Adrenal gland (tissue), 12 donors: ENCODE results near the gene PHKA2. TPM values are rescaled to one million over a fixed set of nuclear protein-coding genes. Genes with fewer than 3 reads are reported as not detected.

ENCODE experiments used
- DNase-seq, 7 donors: peaks; one replicate each; pipeline ENCODE4 v3.0.0-alpha.2; 2019 to 2020
- H3K27ac ChIP-seq, 5 donors: fragments of 200-600 bp; sonication (generic) in 4 of 5; 1 replicate in 3 of 5; 2 replicates in 2 of 5; pipeline versions ENCODE4 v1.5.1 to v1.8.0; 2016 to 2020; ENCODE audit warnings: mild to moderate bottlenecking in 1 of 5
- H3K27me3 ChIP-seq: fragments of 200-600 bp; 2 replicates; pipeline ENCODE4 v1.8.0; 2021
- H3K36me3 ChIP-seq, 2 donors: fragments of 200-600 bp; replicated peaks in 1 of 2; 1 replicate in 1 of 2; 2 replicates in 1 of 2; pipeline versions ENCODE4 v1.5.1 to v1.8.0; 2018 to 2022
- H3K4me1 ChIP-seq, 2 donors: fragments of 200-600 bp; replicated peaks in 1 of 2; 1 replicate in 1 of 2; 2 replicates in 1 of 2; pipeline versions ENCODE4 v1.5.1 to v1.8.0; 2018 to 2021
- H3K4me3 ChIP-seq, 4 donors: fragments of 200-600 bp; sonication (generic) in 3 of 4; one replicate each; pipeline ENCODE4 v1.5.1; 2016 to 2018
- H3K9me3 ChIP-seq, 3 donors: fragments of 200-600 bp; sonication (generic) in 1 of 3; replicated peaks in 1 of 3; 1 replicate in 2 of 3; 2 replicates in 1 of 3; pipeline versions ENCODE4 v1.5.1 to v1.8.0; 2016 to 2021
- POLR2A ChIP-seq, 2 donors: fragments of 450-650 bp; IDR thresholded peaks; one replicate each; pipeline ENCODE4 v1.6.1; 2017; ENCODE audit warnings: antibody characterized with exemption in 2 of 2, mild to moderate bottlenecking in 2 of 2, moderate library complexity in 1 of 2
- WGBS, 4 donors: extraction: QIAGEN DNeasy Blood & Tissue Kit in 2 of 4; methylation state at CpG; one replicate each; pipeline versions ENCODE4 v1.1.5 to v1.1.7; 2013 to 2017; 5-methylcytosine and 5-hydroxymethylcytosine counted together
- intact Hi-C, 2 donors: fragments of 100-400 bp; cut with DNase I; formaldehyde crosslinking; loops; one replicate each; pipeline versions ENCODE4 v1.14.1 to v1.15.0; 2022 to 2023
- polyA plus RNA-seq, 3 donors: library from polyadenylated mRNA; stranded (reverse); fragments of 200-250 nt in 2 of 3; fragments of 350-450 nt in 1 of 3; fragmentation: Illumina TruSeq in 1 of 3; extraction: RNeasy Lipid Tissue Mini Kit (QIAGEN cat#74804) in 1 of 3; gene quantifications; one replicate each; pipeline ENCODE4 v1.2.3, GENCODE V29; 2013 to 2014
- total RNA-seq, 9 donors: library from RNA; depleted of rRNA in 4 of 9; stranded (reverse); fragments of >200 nt in 4 of 9; fragments of 120-200 nt in 1 of 9; fragmentation: NEBNext Ultra II Directional in 1 of 9; extraction: Animal tissue kit (Norgen Biotek cat#: 25700) in 1 of 9; gene quantifications; one replicate each; pipeline versions ENCODE4 v1.1.0 to v1.2.4, GENCODE V29; 2013 to 2023
- TF ChIP-seq, protein P1 (sequence below), 6 experiments: fragments of 450-650 bp in 4 of 6; fragments of 200-600 bp in 2 of 6; sonication (generic) in 1 of 6; IDR thresholded peaks; 1 replicate in 5 of 6; 2 replicates in 1 of 6; pipeline versions ENCODE4 v1.5.1 to v1.8.0; 2016 to 2021; ENCODE audit warnings: antibody characterized with exemption in 6 of 6, mild to moderate bottlenecking in 2 of 6, moderate library complexity in 1 of 6
- donor health status: healthy with polysubstance abuse.
- donor health status: Bipolar disorder and iron deficiency.
- donor health status: DM: yes; HTN: yes; CAD: no.
- donor health status: DM: no; HTN: no; CAD: no.
- donor health status: DM: no; HTN: no; CAD: no.
- donor health status: DM: yes; HTN: yes; CAD: no.

The PHKA2 gene
- total and polyA plus RNA-seq, 12 donors = 11.7 to 63.8 (median 27.8) TPM

DNA sequence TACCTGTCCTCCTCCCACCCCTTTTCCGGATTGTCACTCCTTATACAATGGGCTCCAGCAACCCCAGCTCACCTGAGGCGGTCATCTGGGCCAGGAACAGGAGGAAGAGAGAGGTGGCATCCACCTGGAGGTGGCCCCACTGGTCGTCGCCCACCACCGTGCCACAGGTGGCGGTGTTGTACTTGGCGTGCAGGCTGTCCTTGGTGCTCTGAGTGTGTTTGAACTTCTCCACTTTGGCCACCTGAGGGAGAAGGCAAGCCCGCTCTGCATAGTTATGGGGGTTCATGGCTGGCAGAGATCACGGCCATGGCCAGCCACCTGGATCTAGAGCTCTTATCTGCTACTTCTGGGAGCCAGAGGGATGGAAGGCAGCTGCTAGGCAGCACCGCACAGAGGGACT lies 32.9 kb downstream of the PHKA2 start:
- H3K9me3 ChIP-seq = no peaks in the 10 kb centered on the region
- DNase-seq = no peak
- WGBS, 4 donors = 80 to 96% (median 85%) methylated on average over 3 to 10 of the region's 10 CpGs
- TF ChIP-seq POLR2A (IDR thresholded peaks at IDR 0.05) = no peak
- TF ChIP-seq, protein P1, sequence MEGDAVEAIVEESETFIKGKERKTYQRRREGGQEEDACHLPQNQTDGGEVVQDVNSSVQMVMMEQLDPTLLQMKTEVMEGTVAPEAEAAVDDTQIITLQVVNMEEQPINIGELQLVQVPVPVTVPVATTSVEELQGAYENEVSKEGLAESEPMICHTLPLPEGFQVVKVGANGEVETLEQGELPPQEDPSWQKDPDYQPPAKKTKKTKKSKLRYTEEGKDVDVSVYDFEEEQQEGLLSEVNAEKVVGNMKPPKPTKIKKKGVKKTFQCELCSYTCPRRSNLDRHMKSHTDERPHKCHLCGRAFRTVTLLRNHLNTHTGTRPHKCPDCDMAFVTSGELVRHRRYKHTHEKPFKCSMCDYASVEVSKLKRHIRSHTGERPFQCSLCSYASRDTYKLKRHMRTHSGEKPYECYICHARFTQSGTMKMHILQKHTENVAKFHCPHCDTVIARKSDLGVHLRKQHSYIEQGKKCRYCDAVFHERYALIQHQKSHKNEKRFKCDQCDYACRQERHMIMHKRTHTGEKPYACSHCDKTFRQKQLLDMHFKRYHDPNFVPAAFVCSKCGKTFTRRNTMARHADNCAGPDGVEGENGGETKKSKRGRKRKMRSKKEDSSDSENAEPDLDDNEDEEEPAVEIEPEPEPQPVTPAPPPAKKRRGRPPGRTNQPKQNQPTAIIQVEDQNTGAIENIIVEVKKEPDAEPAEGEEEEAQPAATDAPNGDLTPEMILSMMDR (IDR thresholded peaks at IDR 0.05) = no peak
- intact Hi-C loops = no loop called here
- no peaks in the 10 kb centered on the region for H3K27me3 ChIP-seq
- no peaks in the 10 kb centered on the region for H3K36me3 ChIP-seq
- H3K4me3 ChIP-seq = no peak overlapping the region
- no peak overlapping the region for H3K27ac ChIP-seq
- H3K4me1 ChIP-seq = no peaks in the 10 kb centered on the region

DNA sequence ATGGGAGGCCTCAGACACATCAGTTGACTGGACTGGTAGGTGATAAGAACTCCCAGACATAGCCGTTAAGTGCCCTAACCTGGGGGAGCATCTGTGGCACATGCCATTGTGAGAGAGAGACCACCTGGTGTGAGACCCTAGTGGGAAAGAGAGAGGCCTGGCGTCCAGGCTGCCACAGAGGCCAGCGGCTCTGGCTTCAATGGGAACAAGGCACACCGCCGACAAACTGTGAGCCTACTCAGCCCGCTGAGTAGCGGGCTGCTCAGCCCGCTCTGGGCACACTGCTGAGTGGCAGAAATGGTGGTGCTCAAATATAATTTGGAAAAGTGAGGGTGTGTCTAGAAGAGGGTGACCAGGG lies 34.0 kb downstream of the PHKA2 start:
- Histone ChIP-seq H3K27me3 (no peaks in the 10 kb centered on the region), H3K27ac (no peak overlapping the region), H3K4me1 (no peaks in the 10 kb centered on the region), H3K9me3 (no peaks in the 10 kb centered on the region), H3K36me3 (no peaks in the 10 kb centered on the region), H3K4me3 (no peak overlapping the region)
- TF ChIP-seq, protein P1 (IDR thresholded peaks at IDR 0.05) = no peak
- TF ChIP-seq POLR2A (IDR thresholded peaks at IDR 0.05) = no peak
- intact Hi-C loops = no loop called here
- DNase-seq = no peak
- WGBS, 4 donors = 84 to 95% (median 89%) methylated on average over 5 to 8 of the region's 8 CpGs

DNA sequence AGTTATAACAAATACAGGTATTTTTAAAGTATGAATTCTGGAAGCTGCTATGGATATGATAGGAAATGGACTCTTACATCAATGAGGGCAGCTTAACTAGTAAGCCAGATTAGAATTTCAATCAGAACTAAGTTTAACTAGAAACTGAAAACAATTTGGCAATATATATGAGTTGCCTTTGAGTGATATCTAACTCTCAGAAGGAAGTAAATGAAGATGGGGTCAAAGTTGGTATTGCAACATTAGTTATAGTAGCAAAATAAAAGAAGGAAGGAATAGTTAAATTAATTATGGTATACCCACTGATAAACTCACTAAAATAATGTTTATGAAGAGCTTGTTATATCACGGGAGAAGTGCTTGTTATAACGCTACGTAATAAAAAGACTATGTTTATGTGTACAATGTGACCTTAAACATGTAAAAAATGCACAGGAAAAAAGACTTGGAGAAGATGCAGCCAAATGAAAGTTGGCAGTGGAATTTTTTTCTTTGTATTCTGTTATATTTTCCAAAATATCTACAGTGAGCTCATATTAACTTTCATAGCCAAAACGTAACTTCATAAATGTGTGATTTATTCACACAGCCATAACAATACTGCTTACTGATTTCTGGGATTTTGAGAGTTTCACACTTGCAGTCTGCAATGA lies 34.5 kb downstream of the PHKA2 start:
- Histone ChIP-seq H3K9me3 (no peaks in the 10 kb centered on the region), H3K27ac (no peak overlapping the region), H3K27me3 (no peaks in the 10 kb centered on the region), H3K4me1 (no peaks in the 10 kb centered on the region), H3K36me3 (no peaks in the 10 kb centered on the region), H3K4me3 (no peak overlapping the region)
- WGBS, 4 donors = 74 to 84% (median 79%) methylated on average over 4 of the region's 4 CpGs
- no peak for DNase-seq
- TF ChIP-seq, protein P1 (IDR thresholded peaks at IDR 0.05) = no peak
- no peak for TF ChIP-seq POLR2A (IDR thresholded peaks at IDR 0.05)
- intact Hi-C loops = no loop called here

DNA sequence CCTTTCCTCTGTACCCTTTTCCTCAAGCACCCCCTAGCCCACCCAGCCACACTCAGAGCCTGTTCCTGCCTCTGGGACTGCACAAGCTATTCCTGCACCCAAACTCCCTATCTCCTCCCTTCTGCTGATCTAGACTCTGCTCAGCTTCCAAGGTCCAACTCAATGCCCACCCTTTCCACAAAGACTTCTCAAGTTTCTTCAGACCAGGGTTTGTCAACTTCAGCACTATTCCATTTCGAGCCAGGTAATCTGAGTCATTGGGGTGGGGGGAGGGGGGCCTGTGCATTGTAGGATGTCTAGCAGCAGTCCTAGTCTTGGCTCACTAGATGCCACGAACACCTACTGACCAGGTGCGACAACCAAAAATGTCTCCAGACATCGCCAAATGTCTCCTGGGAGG lies 37.3 kb downstream of the PHKA2 start:
- no peak for TF ChIP-seq POLR2A (IDR thresholded peaks at IDR 0.05)
- Histone ChIP-seq H3K36me3 (no peaks in the 10 kb centered on the region), H3K27ac (no peak overlapping the region), H3K4me3 (no peak overlapping the region), H3K27me3 (no peaks in the 10 kb centered on the region), H3K4me1 (no peaks in the 10 kb centered on the region), H3K9me3 (no peaks in the 10 kb centered on the region)
- intact Hi-C loops = no loop called here
- WGBS, 4 donors = 78 to 98% (median 87%) methylated on average over 3 to 4 of the region's 4 CpGs
- no peak for DNase-seq

DNA sequence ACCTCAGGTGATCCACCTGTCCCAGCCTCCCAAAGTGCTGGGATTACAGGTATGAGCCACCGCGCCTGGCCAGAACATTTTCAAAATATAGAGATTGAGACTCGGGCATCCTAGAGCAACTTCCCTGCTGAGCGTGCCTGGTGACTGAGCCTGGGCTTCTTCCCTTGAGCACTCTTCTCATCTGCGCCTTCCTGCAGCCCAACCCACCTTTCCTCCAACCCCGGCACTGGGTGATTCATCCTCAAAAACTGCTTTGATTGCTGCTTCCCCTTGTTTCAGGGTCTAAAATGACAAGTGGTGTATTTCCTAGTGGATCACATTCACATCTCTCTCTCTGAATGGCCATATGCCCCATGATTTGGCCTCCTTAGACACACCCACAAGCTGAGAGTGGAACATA lies 37.8 kb downstream of the PHKA2 start:
- no peak overlapping the region for H3K27ac ChIP-seq
- intact Hi-C loops = no loop called here
- TF ChIP-seq, protein P1 (IDR thresholded peaks at IDR 0.05) = no peak
- no peak for TF ChIP-seq POLR2A (IDR thresholded peaks at IDR 0.05)
- DNase-seq = no peak
- no peaks in the 10 kb centered on the region for H3K27me3 ChIP-seq
- no peaks in the 10 kb centered on the region for H3K4me1 ChIP-seq
- H3K9me3 ChIP-seq = no peaks in the 10 kb centered on the region
- WGBS, 4 donors = 92 to 100% (median 96%) methylated on average over 6 of the region's 6 CpGs
- no peaks in the 10 kb centered on the region for H3K36me3 ChIP-seq
- H3K4me3 ChIP-seq = no peak overlapping the region
